T follicular helper cell (primary cell): ENCODE measurements around the gene HMCN2.

Source experiments
- DNase-seq: peaks from one replicate; pipeline ENCODE4 v3.0.0-alpha.2; 2020; ENCODE audit warnings: low read depth

The HMCN2 gene

GRCh38 chr9:130466537-130467217, 201.1 kb downstream of the HMCN2 start:
- DNase-seq, result no peak

- DNase-seq, result no peak
Measured at GRCh38 chr9:130467316-130467715, 201.8 kb downstream of the HMCN2 start.

GRCh38 chr9:130468566-130468965, 203.0 kb downstream of the HMCN2 start:
- no peak for DNase-seq

- DNase-seq, result no peak
Measured at GRCh38 chr9:130470269-130470668, 204.7 kb downstream of the HMCN2 start.

GRCh38 chr9:130470950-130471349, 205.4 kb downstream of the HMCN2 start:
- DNase-seq, result no peak

GRCh38 chr9:130471411-130472183, 206.0 kb downstream of the HMCN2 start:
- no peak for DNase-seq

- DNase-seq, result no peak
Measured at GRCh38 chr9:130472184-130472705, 206.7 kb downstream of the HMCN2 start.

- DNase-seq, result no peak
Measured at GRCh38 chr9:130473009-130473408, 207.4 kb downstream of the HMCN2 start.

GRCh38 chr9:130473566-130473965, 208.0 kb downstream of the HMCN2 start:
- DNase-seq, result no peak

- no peak for DNase-seq
Measured at GRCh38 chr9:130474106-130474505, 208.5 kb downstream of the HMCN2 start.

- no peak for DNase-seq
Measured at GRCh38 chr9:130476151-130476730, 210.7 kb downstream of the HMCN2 start.

- DNase-seq, result no peak
Measured at GRCh38 chr9:130477564-130477963, 212.0 kb downstream of the HMCN2 start.

- DNase-seq, result no peak
Measured at GRCh38 chr9:130478152-130478551, 212.6 kb downstream of the HMCN2 start.

GRCh38 chr9:130478736-130479575, 213.4 kb downstream of the HMCN2 start:
- no peak for DNase-seq

- DNase-seq, result no peak
Measured at GRCh38 chr9:130479587-130479986, 214.0 kb downstream of the HMCN2 start.

GRCh38 chr9:130480673-130481072, 215.1 kb downstream of the HMCN2 start:
- DNase-seq, result no peak

- DNase-seq, result no peak
Measured at GRCh38 chr9:130482463-130482862, 216.9 kb downstream of the HMCN2 start.

GRCh38 chr9:130483371-130483971, 217.9 kb downstream of the HMCN2 start:
- DNase-seq, result no peak
